GM19043 (cell line): Measurements from ENCODE around the gene PRKRIP1.
"Not testable (repeated sequence)": the region's sequence is repeated elsewhere in the genome, so short reads cannot be mapped to it uniquely, and the experiment has no call there.

Source experiments
- ATAC-seq: cut with Tn5 transposase; IDR thresholded peaks from one replicate; pipeline ENCODE4 v1.9.1; 2021; ENCODE audit warnings: low read depth; ENCODE audit not compliant: unreplicated experiment

PRKRIP1 gene

DNA sequence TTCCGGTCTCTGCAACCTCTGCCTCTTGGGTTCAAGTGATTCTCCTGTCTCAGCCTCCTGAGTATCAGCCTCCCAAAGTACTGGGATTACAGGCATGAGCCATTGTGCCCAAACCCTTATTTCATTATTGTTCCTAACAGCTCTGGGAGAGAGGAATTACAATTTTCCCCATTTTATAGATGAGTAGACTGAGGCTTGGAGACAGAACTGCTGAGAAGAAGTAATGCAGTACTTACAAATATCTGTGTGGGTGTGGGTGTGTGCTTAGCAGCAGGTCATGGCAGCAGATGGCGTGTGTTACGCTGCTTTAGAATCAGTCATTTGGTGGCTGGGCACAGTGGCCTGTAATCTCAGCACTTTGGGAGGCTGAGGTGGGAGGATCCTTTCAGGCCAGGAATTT, 7.4 kb downstream of the PRKRIP1 start:
- ATAC-seq = no peak

DNA sequence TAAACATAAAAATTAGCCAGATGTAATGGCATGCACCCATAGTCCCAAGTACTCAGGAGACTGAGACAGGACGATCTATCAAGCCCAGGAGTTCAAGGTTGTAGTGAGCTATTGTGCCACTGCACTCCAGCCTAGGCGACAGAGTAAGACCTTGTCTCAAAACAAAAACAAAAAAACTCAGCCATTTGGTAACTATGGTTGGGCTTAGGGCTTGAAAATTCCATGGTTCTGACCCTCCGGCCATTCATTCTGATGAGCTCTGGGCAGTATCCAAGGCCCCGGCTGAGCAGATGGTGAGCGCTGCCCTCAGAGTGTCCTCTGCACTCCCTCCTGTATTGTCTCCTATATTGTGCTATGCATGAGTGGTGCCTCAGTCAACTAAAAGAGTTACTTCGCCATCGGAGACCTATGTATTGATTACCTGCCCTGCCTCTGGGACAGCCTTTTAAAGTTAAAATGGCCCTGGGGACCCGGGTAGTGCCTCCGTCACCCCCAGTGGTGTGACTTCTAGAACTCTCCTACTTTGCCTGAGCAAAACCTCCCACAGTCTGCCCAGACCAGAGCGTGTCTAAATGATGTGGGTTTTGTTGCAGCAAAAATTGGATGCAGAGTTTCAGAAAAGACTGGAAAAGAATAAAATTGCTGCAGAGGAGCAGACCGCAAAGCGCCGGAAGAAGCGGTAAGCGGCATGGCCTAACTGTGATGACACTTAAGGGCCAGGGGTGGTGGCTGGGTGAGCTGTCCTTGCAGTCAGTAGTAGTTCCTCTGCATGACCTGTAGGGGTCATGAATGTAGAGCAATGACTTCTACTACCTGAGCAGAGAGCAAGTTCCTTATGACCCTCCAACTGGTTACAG, 8.1 kb downstream of the PRKRIP1 start:
- ATAC-seq = peak; percentile 73

- not testable (repeated sequence) for ATAC-seq
Measured at GRCh38 chr7:102404862-102405188, 8.7 kb downstream of the PRKRIP1 start.

DNA sequence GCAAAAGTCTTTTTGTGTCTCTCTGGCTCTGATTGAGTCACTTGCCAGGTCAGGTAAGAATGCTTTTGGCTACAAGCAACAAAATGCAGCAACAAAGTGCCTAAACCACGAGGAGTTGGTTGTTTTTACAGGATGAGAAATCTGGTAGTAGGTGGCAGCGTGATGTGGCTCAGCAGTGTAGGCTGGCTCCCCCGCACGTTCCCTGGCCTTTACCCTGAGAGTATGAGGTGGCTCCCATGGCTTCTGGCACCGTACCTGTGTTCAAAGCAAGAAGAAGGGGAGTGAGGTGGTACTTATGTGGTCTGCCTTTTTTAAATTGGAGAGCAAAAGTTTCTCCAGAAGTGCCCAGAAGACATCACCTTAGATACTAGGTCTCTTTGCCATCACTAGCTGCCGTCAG, 11.7 kb downstream of the PRKRIP1 start:
- ATAC-seq = no peak

- peak; percentile 70 for ATAC-seq
Measured at GRCh38 chr7:102408530-102408929, 12.4 kb downstream of the PRKRIP1 start.

DNA sequence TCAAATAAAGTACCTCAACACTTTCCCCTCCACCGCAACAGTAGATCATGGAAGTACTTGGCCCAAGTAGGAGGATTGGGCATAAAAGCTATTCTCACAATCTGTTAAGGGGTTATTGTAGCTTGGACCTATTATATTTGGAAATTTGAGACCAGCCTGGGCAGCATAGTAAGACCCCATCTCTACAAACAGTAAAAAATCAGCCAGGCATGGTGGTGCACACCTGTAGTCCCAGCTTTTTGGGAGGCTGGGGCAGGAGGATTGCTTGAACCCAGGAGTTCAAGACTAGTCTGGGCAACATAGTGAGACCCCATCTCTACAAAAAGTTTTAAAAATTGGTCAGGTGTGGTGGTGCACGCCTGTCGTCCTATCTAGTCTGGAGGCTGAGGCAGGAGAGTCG, 13.2 kb downstream of the PRKRIP1 start:
- no peak for ATAC-seq

GRCh38 chr7:102410123-102410522, 14.0 kb downstream of the PRKRIP1 start:
- no peak for ATAC-seq

GRCh38 chr7:102410918-102411317, 14.8 kb downstream of the PRKRIP1 start:
- ATAC-seq = no peak

GRCh38 chr7:102412548-102412947, 16.4 kb downstream of the PRKRIP1 start:
- ATAC-seq = no peak

- no peak for ATAC-seq
Measured at GRCh38 chr7:102413091-102413490, 16.9 kb downstream of the PRKRIP1 start.

- no peak for ATAC-seq
Measured at GRCh38 chr7:102413611-102414010, 17.4 kb downstream of the PRKRIP1 start.

GRCh38 chr7:102415685-102416225, 19.6 kb downstream of the PRKRIP1 start:
- ATAC-seq = no peak

DNA sequence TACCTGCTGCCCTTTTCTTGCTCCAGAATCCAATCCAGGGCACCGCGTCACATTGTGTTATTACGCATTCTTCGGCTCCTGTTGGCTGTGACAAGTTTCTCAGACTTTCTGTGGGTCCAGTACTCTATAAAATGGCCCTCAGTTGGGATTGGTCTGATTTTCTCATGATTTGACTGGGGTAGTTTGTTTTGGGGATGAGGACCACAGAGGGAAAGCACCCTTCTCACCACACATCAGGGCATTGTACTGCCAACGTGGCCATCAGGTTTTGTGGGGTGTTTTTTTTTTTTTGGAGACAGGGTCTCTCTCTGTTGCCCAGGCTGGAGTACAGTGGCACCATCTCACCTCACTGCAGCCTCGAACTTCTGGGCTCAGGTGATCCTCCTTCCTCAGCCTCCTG, 20.2 kb downstream of the PRKRIP1 start:
- no peak for ATAC-seq

DNA sequence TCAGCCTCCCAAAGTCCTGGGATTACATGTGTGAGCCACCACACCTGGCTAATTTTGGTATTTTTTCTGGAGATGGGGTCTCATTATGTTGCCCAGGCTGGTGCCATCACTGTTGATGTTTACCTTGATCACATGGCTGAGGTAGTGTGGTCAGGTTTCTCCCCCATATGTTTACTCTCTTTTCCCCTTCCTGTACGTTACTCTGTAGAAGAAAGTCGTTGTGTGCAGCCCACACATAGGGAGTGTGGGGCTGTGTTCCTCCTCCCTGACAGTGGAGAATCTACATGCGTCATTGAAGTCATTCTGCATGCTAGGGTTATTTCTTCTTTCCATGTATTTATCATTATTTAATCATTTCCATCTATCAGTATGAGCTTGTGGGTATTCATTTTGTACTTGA, 20.9 kb downstream of the PRKRIP1 start:
- ATAC-seq = no peak

DNA sequence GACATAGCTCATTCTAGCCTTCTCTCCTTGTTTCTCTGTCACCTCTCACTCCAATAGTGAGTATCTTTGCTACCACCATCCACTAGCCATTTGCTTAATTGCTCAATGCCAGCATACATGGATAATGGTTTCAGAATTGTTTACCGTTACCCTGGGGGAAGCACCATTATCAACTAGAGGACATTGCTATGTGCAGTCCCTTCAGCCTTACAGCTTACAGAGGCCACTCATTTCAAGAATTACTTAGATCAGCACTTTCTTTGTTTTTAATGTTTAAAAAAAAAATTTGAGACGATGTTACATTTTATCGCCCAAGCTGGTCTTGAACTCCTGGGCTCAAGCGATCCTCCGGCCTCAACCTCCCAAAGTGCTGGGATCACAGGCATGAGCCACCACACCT, 22.4 kb downstream of the PRKRIP1 start:
- ATAC-seq = no peak

DNA sequence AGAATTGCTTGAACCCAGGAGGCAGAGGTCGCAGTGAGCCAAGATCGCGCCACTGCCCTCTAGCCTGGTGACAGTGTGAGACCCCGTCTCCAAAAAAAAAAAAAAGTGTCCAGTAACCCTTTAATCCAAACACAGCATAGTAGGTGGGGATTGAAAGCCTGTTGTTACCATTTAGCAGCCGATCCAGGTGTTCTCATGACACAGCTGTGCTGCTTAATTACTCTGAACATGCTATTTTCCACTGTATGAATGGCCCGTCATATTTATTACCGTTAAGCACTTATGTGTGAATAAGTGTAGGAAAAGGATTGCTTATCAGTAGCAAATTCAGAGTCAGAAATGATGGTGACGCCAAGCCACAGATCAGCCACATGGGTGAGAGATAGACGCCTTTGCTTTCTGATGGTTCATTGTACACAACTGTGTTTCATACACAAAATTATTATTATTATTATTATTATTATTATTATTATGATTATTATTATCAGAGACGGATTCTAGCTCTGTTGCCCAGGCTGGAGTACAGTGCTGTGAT, 25.6 kb downstream of the PRKRIP1 start:
- ATAC-seq = no peak

GRCh38 chr7:102424129-102424551, 28.0 kb downstream of the PRKRIP1 start:
- no peak for ATAC-seq

- ATAC-seq = no peak
Measured at GRCh38 chr7:102424787-102425218, 28.6 kb downstream of the PRKRIP1 start.

- ATAC-seq = peak; percentile 65
Measured at GRCh38 chr7:102425639-102426267, 29.6 kb downstream of the PRKRIP1 start.

DNA sequence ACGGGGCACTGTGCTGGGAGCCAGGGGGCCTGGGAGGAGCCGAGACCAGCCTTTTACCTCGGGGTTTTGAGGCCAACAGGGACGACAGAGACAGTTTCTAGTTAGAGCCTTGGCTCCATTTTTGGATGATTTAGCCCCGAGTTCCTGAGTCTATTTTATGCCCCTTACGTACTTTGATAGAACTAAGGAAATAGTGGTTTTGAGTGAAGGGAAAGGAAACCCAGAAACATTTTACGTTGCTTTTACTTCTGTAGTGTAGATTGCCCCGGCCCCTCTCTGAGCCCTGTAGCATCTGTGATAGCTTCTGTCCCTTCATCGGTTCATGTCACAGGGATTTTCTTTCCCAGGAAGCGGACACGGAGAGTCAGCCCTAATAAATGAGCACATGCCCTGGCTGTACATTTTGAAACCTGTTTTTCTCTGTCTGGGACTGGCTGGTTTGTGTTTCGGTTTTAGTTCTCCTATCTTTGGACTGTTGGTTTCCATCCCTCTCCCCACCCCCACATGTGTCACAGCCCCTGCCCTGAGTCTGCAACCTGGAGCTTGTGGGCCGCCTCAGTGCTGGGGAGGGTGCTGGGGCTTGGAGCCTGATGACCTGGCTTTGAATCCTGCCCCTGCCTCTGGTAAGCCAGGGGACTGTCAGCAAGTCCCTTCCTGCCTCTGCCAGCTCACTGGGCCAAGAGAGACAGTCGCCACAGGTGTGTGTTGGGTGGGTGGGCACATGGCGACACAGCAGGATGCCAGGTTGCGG, 30.3 kb downstream of the PRKRIP1 start:
- peak; percentile 46 for ATAC-seq

- no peak for ATAC-seq
Measured at GRCh38 chr7:102427019-102427405, 30.8 kb downstream of the PRKRIP1 start.
